GM12873 (cell line): ENCODE results near the gene OR8G1.

ENCODE experiments used
- TF ChIP-seq, protein P1 (sequence below): IDR thresholded peaks from 2 replicates; pipeline ENCODE4 v1.5.1; 2012; ENCODE audit warnings: low read depth, mild to moderate bottlenecking, moderate library complexity, low read length, control low read depth; ENCODE audit not compliant: insufficient read depth; ENCODE audit errors: missing control alignments

Gene OR8G1

GRCh38 chr11:124199702-124200101 lies 41.2 kb upstream of the OR8G1 start:
- TF ChIP-seq, protein P1, sequence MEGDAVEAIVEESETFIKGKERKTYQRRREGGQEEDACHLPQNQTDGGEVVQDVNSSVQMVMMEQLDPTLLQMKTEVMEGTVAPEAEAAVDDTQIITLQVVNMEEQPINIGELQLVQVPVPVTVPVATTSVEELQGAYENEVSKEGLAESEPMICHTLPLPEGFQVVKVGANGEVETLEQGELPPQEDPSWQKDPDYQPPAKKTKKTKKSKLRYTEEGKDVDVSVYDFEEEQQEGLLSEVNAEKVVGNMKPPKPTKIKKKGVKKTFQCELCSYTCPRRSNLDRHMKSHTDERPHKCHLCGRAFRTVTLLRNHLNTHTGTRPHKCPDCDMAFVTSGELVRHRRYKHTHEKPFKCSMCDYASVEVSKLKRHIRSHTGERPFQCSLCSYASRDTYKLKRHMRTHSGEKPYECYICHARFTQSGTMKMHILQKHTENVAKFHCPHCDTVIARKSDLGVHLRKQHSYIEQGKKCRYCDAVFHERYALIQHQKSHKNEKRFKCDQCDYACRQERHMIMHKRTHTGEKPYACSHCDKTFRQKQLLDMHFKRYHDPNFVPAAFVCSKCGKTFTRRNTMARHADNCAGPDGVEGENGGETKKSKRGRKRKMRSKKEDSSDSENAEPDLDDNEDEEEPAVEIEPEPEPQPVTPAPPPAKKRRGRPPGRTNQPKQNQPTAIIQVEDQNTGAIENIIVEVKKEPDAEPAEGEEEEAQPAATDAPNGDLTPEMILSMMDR: no peak

DNA sequence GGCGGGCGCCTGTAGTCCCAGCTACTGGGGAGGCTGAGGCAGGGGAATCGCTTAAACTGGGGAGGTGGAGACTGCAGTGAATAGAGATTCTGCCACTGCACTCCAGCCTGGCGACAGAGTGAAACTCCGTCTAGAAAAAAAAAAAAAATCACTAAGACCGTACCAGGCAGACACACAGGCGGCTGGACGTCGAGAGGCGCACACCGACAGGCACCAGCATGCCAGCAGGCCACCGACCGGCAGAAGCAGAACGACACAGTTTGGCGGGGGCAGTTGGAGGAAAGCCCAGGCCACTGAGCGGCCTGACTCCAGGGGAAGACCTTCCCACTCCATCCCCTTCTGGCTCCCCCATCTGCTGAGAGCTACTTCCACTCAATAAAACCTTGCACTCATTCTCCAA lies 40.2 kb upstream of the OR8G1 start:
- TF ChIP-seq, protein P1: no peak

GRCh38 chr11:124202951-124203350 lies 37.9 kb upstream of the OR8G1 start:
- TF ChIP-seq, protein P1: no peak

GRCh38 chr11:124204008-124204407 lies 36.9 kb upstream of the OR8G1 start:
- TF ChIP-seq, protein P1: no peak

- TF ChIP-seq, protein P1: no peak
These were observed 33.6 kb upstream of the OR8G1 start for GRCh38 chr11:124207102-124207792.

- TF ChIP-seq, protein P1: no peak
These were observed 31.0 kb upstream of the OR8G1 start for GRCh38 chr11:124209824-124210357.

DNA sequence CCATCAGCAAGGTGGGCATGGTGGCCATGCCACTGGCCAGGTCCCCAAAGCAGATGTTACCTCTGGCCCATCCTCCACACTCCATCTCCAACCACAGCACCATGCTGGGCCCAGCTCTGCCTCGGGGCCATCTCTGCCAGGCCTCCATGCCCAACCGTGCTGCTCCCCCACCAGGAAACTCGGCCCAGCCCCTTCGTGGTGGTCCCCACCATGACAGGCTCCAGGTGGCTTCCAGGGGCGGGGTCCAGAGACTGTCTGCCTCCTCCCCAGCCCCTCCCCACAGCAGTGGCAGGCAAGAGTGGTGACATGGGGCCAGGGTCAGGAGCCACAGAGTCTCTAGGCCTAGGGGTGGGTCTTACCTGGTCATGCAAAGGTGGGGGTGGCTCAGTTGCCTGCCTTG lies 30.5 kb upstream of the OR8G1 start:
- TF ChIP-seq, protein P1: no peak
